ENCODE results near the gene TRPM4.

DNA sequence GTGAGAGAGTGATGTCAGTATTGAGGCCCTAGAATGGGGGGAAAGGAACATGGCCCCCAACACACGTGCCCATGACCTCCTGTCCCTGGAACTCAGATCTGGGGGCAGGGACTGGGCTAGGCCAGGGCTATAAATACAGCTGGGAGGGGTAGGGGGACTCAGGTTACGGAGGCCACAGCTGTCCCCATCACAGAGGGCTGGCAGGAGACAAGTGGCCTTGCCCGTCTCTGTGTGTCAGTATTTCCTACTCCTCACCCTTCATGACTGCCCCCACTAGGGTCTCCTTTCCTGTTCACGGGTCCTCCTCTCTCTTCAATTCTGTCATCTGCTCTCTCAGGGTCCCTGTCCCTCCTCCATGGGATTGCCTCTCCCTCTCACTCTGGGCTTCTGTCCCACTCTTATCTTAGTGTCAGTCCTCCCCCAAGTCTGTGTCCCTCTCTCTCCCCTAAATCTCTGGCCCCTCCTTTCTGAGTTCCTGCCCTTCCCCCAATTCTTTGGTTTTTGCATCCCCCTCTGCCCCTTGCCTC is 1.7 kb upstream of the TRPM4 start:
- TF ChIP-seq, protein P1, sequence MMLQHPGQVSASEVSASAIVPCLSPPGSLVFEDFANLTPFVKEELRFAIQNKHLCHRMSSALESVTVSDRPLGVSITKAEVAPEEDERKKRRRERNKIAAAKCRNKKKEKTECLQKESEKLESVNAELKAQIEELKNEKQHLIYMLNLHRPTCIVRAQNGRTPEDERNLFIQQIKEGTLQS (IDR thresholded peaks at IDR 0.05) = no peak
- TF ChIP-seq TAF1 (conservative IDR thresholded peaks at IDR 0.05) (no peak), YY1 (IDR thresholded peaks at IDR 0.05) (no peak), EGR1 (IDR thresholded peaks at IDR 0.05; ENCODE audit: low read depth in 2 of 2) (no peak)
- TF ChIP-seq, protein P2, sequence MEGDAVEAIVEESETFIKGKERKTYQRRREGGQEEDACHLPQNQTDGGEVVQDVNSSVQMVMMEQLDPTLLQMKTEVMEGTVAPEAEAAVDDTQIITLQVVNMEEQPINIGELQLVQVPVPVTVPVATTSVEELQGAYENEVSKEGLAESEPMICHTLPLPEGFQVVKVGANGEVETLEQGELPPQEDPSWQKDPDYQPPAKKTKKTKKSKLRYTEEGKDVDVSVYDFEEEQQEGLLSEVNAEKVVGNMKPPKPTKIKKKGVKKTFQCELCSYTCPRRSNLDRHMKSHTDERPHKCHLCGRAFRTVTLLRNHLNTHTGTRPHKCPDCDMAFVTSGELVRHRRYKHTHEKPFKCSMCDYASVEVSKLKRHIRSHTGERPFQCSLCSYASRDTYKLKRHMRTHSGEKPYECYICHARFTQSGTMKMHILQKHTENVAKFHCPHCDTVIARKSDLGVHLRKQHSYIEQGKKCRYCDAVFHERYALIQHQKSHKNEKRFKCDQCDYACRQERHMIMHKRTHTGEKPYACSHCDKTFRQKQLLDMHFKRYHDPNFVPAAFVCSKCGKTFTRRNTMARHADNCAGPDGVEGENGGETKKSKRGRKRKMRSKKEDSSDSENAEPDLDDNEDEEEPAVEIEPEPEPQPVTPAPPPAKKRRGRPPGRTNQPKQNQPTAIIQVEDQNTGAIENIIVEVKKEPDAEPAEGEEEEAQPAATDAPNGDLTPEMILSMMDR (IDR thresholded peaks at IDR 0.05; ENCODE audit: low read depth, low read length, missing input control) = no peak
- TF ChIP-seq, protein P3, sequence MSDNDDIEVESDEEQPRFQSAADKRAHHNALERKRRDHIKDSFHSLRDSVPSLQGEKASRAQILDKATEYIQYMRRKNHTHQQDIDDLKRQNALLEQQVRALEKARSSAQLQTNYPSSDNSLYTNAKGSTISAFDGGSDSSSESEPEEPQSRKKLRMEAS (IDR thresholded peaks at IDR 0.05) = no peak

Data from liver (tissue), 3 donors.